ENCODE measurements around the gene ZDHHC14. TPM values are rescaled to one million over a fixed set of nuclear protein-coding genes. Genes with fewer than 3 reads are reported as not detected.

ZDHHC14 gene
- total RNA-seq, 2 experiments from 2014 or later, result 1.3 to 1.6 TPM

DNA sequence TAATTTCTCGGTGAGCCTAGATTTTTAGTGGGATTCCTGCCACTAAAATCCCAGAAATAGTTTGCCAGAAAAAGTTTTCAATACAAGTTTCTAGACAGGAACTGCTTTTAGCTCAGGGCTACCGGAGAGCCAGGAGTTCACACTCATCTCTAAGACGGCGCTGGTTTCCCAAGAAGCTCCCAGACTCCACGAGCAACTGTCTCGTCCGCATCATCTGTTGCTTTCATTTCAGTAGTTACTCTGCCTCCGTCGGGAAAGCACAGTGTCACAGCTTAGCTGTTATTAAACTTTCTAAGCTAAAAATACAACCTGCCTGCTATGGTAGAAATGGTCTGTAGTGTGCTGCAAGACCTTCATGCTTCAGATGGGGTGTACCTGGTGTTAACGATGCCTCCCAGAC is 244.8 kb downstream of the ZDHHC14 start:
- ATAC-seq (ENCODE audit: poor library complexity) (no peak), DNase-seq (no peak)
- Mint-ChIP-seq H3K4me1 (ENCODE audit: low read depth) (peaks cover 7% of the 10 kb centered on the region), H3K4me3 (no peak overlapping the region), H3K36me3 (ENCODE audit: low read depth) (no peaks in the 10 kb centered on the region), H3K9me3 (peaks cover 2% of the 10 kb centered on the region), H3K27ac (no peak overlapping the region), H3K27me3 (no peaks in the 10 kb centered on the region)
- no peaks in the 10 kb centered on the region for H3K9me3 ChIP-seq (ENCODE audit: control insufficient read depth in 1 of 2, insufficient read depth in 1 of 2, low read length in 2 of 2)
- H3K36me3 ChIP-seq (ENCODE audit: insufficient read depth, low read length), result no peaks in the 10 kb centered on the region
- H3K27me3 ChIP-seq (ENCODE audit: control insufficient read depth in 1 of 2, insufficient read depth in 2 of 2, low read length in 2 of 2), result no peaks in the 10 kb centered on the region
- H3K4me3 ChIP-seq (ENCODE audit: low read length), result no peak overlapping the region
- H3K27ac ChIP-seq (ENCODE audit: low read depth in 1 of 2, low read length in 2 of 2), result no peak overlapping the region
- POLR2A ChIA-PET, result no interaction called here
- no peaks in the 10 kb centered on the region for H3K4me1 ChIP-seq (ENCODE audit: insufficient read depth, low read length)
- intact Hi-C loops (cut with DNase I, micrococcal nuclease), result no loop called here
- TF ChIP-seq, protein P1, sequence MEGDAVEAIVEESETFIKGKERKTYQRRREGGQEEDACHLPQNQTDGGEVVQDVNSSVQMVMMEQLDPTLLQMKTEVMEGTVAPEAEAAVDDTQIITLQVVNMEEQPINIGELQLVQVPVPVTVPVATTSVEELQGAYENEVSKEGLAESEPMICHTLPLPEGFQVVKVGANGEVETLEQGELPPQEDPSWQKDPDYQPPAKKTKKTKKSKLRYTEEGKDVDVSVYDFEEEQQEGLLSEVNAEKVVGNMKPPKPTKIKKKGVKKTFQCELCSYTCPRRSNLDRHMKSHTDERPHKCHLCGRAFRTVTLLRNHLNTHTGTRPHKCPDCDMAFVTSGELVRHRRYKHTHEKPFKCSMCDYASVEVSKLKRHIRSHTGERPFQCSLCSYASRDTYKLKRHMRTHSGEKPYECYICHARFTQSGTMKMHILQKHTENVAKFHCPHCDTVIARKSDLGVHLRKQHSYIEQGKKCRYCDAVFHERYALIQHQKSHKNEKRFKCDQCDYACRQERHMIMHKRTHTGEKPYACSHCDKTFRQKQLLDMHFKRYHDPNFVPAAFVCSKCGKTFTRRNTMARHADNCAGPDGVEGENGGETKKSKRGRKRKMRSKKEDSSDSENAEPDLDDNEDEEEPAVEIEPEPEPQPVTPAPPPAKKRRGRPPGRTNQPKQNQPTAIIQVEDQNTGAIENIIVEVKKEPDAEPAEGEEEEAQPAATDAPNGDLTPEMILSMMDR (IDR thresholded peaks at IDR 0.05), result no peak
- CTCF ChIA-PET, result no interaction called here

DNA sequence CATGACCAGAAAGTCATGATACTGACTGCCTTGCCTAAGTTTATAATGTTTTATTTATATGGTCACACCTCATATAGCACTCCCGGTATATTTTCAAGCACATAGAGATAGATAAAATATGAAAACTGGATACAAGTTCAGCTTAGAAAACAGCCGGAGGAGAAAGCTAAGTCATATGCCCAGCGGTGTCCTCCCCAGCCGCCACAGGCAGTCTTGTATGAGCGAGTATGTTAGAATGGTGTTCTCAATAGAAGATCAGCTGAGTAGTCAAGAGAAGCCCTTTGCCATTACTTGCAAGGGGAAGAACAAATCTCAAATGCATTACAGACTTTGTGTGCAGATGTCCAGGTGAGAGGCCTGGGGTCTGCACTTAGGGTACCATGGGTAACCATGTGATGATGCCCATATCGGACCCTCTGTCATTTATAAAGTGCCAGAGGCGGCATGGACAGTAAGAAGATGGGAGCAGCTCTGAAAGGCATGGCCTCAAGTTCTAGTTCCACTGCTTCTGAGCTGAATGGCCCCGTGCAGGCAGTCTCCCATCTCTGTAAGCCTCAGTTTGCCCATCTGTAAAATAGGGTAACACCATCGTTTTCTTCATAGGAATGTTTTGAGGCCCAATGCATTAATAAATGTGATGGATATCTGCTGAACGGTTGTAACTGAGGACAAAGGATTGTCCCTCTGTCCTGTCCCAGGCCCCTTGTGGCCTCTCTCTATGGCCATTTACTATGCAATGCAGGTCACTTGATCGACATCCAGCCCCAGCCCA is 246.4 kb downstream of the ZDHHC14 start:
- Mint-ChIP-seq H3K27ac (no peak overlapping the region), H3K36me3 (ENCODE audit: low read depth) (no peaks in the 10 kb centered on the region), H3K4me1 (ENCODE audit: low read depth) (peaks cover 7% of the 10 kb centered on the region), H3K9me3 (peaks cover 2% of the 10 kb centered on the region), H3K4me3 (no peak overlapping the region), H3K27me3 (no peaks in the 10 kb centered on the region)
- Histone ChIP-seq H3K4me1 (ENCODE audit: insufficient read depth, low read length) (no peaks in the 10 kb centered on the region), H3K9me3 (ENCODE audit: control insufficient read depth in 1 of 2, insufficient read depth in 1 of 2, low read length in 2 of 2) (no peaks in the 10 kb centered on the region), H3K27me3 (ENCODE audit: control insufficient read depth in 1 of 2, insufficient read depth in 2 of 2, low read length in 2 of 2) (no peaks in the 10 kb centered on the region), H3K4me3 (ENCODE audit: low read length) (no peak overlapping the region), H3K27ac (ENCODE audit: low read depth in 1 of 2, low read length in 2 of 2) (no peak overlapping the region), H3K36me3 (ENCODE audit: insufficient read depth, low read length) (no peaks in the 10 kb centered on the region)
- TF ChIP-seq, protein P1 (IDR thresholded peaks at IDR 0.05), result no peak
- ATAC-seq (ENCODE audit: poor library complexity) (no peak), DNase-seq (no peak)
- POLR2A ChIA-PET, result no interaction called here
- CTCF ChIA-PET, result no interaction called here
- intact Hi-C loops (cut with DNase I, micrococcal nuclease), result no loop called here

DNA sequence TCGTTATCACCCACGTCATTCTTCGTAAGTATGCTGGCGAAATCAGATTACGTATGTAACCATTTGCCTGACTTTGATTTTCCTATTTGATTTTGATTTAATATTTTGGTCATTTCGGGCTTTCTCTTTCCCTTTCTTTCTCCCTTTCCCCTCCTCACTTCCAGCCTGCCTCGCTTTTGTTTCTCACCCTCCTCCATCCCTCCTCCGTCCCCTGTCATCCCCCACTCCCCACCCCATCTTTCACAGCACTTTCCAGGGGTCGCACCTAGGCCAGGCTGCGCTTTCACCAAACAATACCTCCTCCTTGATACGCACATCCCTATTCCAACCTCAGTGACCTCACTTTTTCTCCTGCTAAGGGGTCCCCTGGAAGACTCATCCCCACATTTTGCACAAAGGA is 247.5 kb downstream of the ZDHHC14 start:
- no peaks in the 10 kb centered on the region for H3K9me3 Mint-ChIP-seq
- peaks cover 7% of the 10 kb centered on the region for H3K4me1 Mint-ChIP-seq (ENCODE audit: low read depth)
- no peaks in the 10 kb centered on the region for H3K36me3 Mint-ChIP-seq (ENCODE audit: low read depth)
- H3K27ac Mint-ChIP-seq, result no peak overlapping the region
- ChIA-PET CTCF (no interaction called here), POLR2A (no interaction called here)
- H3K27me3 ChIP-seq (ENCODE audit: control insufficient read depth in 1 of 2, insufficient read depth in 2 of 2, low read length in 2 of 2), result no peaks in the 10 kb centered on the region
- H3K4me3 ChIP-seq (ENCODE audit: low read length), result no peak overlapping the region
- H3K4me3 Mint-ChIP-seq, result no peak overlapping the region
- no peaks in the 10 kb centered on the region for H3K4me1 ChIP-seq (ENCODE audit: insufficient read depth, low read length)
- TF ChIP-seq, protein P1 (IDR thresholded peaks at IDR 0.05), result no peak
- H3K27ac ChIP-seq (ENCODE audit: low read depth in 1 of 2, low read length in 2 of 2), result no peak overlapping the region
- H3K27me3 Mint-ChIP-seq, result no peaks in the 10 kb centered on the region
- H3K9me3 ChIP-seq (ENCODE audit: control insufficient read depth in 1 of 2, insufficient read depth in 1 of 2, low read length in 2 of 2), result no peaks in the 10 kb centered on the region
- DNase-seq, result no peak
- ATAC-seq (ENCODE audit: poor library complexity), result no peak
- no peaks in the 10 kb centered on the region for H3K36me3 ChIP-seq (ENCODE audit: insufficient read depth, low read length)
- intact Hi-C loops (cut with DNase I, micrococcal nuclease), result no loop called here
